Occipital lobe (tissue), 2 donors: ENCODE results near the gene RBM20. TPM values are rescaled to one million over a fixed set of nuclear protein-coding genes. Genes with fewer than 3 reads are reported as not detected.

Experiments
- DNase-seq: peaks from one replicate; lab custom pipeline; 2025; lab: John Stamatoyannopoulos, UW
- total RNA-seq: library from RNA; depleted of rRNA; stranded (reverse); fragments of >200 nt; gene quantifications from one replicate; pipeline ENCODE4 v1.2.3, GENCODE V29; 2014

The RBM20 gene
- total RNA-seq, 1 donor from 2014 or later: 2.2 TPM

DNA sequence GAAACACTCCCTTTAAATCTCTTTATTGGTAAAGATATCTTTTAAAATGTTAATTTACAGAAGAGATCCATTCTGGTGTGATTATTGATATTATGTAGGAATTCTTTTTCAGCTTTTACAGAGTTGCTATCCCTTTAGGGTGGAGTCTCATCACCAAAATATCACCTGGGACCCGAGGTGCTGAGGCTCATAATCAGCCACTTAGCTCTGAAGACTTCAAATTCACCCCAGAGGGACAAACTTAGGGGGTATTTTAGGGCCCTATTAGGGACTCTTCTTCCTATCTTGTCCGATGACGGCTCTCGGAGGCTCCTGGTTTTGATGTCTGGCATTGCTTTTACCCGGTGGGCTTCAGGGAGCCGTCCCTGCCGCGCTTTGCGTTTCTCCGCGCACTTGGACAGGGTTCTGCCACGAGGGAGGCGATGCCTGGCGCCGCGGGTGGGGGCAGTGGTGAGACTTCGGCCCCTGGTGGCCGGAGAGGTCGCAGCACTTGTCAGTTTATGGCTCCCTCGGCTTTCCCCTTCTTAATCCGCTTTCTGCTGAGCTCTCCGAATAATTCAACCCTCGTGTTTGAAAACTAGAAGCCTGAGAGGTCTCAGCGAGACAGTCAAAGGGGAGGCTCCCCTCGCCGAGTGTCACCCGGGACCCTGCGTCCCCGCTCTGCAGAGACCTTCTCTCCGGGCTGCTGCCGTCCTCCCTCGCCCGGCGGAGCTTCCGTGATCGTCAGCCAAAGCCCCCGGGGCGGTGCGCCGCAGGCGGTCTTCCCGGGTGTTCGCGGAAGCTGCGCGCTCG lies 27.8 kb downstream of the RBM20 start:
- peak; percentile 28 for DNase-seq

- DNase-seq: no peak
These were observed 28.4 kb downstream of the RBM20 start for GRCh38 chr10:110672580-110672919.

GRCh38 chr10:110676016-110676415 lies 31.9 kb downstream of the RBM20 start:
- DNase-seq: no peak

DNA sequence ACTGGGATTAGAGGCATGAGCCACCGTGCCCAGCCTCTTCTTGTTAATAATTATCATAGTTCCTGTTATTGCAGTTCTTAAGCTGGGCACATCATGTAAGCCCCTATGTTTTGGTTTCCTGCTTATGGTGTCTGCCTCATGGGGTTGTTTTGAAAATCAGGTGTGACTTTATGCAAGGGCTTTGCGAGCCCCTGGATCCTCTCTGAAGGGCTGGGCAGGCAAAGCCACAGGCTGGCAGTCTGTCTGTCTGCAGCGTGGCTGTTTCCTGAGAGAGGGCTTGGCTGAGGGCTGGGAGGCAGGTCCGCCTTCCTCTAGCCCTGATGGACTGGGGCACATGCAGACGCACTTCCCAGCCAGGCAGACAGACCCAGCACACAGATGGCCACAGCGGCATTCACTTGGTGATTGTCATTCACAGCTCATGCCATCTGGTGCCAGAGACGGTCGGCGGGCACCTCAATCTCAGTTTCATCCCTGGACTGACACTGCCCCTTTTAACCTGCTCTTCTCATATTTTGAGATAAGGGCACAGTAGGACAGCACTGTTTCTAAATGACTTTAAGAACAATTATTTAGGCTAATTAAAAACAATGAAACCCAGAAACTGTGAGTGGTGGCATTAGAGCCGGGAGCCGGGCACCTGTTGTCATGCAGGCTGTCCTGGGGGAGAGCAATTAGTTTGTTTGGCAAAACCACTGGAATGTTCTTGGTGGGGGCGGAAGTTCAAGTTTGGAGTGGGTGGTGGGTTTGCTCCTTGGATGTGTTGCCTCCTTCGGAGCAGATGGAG lies 35.5 kb downstream of the RBM20 start:
- DNase-seq: no peak

- DNase-seq: no peak
These were observed 36.3 kb downstream of the RBM20 start for GRCh38 chr10:110680273-110681020.

GRCh38 chr10:110681023-110681681 lies 37.0 kb downstream of the RBM20 start:
- DNase-seq: no peak

GRCh38 chr10:110682348-110682747 lies 38.2 kb downstream of the RBM20 start:
- no peak for DNase-seq

GRCh38 chr10:110684800-110685446 lies 40.8 kb downstream of the RBM20 start:
- no peak for DNase-seq

GRCh38 chr10:110686047-110686446 lies 41.9 kb downstream of the RBM20 start:
- DNase-seq: no peak

DNA sequence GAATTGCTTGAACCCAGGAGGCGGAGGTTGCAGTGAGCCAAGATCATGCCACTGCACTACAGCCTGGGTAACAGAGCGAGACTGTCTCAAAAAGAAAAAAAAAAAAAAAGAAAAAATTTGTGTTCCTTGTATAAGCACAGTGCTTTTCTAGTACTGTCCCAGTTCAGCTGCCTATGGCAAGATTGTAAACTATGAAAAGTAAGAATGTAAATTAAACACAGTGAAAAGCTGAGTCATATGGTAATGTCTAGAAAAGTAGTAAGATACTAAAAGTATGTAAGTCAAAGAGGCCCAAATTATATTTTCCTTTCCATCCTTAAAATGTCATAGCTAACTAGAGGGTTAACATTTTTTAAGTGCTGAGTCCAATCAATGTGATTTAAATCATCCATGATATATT lies 42.8 kb downstream of the RBM20 start:
- no peak for DNase-seq

DNA sequence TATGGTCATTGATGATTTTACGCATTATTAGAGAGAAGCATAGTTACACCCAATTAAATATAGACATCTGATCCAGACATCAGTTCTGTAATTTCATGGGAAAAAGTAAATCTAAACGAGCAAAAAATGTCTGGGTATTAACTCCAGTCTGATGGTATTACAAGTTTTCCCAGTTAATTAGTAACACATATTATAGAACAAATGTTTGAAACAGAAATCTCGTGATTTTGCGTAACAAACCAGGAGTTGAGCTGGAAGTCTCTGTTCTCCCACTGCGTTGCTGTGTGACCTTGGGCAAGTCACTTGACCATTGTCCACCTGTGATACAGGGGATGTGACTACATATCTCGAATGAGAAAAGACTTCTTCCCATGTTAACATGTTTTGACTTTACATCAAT lies 43.3 kb downstream of the RBM20 start:
- no peak for DNase-seq

GRCh38 chr10:110691139-110691538 lies 47.0 kb downstream of the RBM20 start:
- no peak for DNase-seq

GRCh38 chr10:110694263-110694662 lies 50.1 kb downstream of the RBM20 start:
- no peak for DNase-seq

- DNase-seq: no peak
These were observed 50.8 kb downstream of the RBM20 start for GRCh38 chr10:110694820-110695538.

- no peak for DNase-seq
These were observed 51.4 kb downstream of the RBM20 start for GRCh38 chr10:110695539-110695886.

DNA sequence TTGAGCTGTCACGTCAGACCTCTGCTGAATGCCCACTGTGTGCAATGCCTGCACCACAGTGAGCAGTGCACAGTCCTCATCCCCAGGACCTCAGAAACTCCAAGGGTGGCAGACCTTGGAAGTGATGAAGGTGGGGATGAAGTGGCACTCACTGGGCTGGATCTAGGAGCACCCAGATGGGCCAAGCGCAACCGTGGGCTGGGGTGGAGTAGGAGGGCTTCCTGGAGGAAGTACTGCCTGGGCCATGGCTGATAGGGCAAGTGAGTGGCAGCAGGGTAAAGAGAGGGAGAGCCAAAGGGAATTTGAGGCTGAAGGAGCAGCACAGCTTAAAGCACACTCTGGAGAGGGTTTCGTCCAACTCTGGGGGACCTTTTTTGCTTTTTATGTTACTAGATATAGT lies 52.3 kb downstream of the RBM20 start:
- no peak for DNase-seq

GRCh38 chr10:110698340-110698739 lies 54.2 kb downstream of the RBM20 start:
- no peak for DNase-seq

DNA sequence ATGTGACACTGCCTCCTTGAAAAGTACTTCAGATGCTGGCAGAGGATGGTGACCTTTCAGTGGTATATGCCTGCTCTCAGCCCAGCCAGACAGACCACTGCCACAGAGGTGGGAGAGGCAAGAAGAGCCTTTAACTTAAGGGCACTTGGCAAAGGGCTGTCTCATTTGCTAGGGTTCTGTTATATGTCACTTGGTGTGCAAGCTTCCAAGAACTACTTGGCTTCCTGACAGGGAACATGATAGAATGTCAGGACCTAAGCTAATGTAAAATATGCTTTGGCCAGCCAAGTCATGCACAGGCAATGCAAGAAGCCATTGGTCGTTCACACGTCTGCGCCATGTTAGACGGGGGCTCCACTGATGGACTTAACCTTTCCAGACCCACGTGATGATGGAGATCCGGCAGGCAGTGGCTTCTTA lies 54.7 kb downstream of the RBM20 start:
- no peak for DNase-seq

GRCh38 chr10:110699859-110700468 lies 55.8 kb downstream of the RBM20 start:
- no peak for DNase-seq

GRCh38 chr10:110700947-110701616 lies 56.9 kb downstream of the RBM20 start:
- DNase-seq: no peak
